ENCODE data around the gene PLA2G4E.

Gene PLA2G4E

DNA sequence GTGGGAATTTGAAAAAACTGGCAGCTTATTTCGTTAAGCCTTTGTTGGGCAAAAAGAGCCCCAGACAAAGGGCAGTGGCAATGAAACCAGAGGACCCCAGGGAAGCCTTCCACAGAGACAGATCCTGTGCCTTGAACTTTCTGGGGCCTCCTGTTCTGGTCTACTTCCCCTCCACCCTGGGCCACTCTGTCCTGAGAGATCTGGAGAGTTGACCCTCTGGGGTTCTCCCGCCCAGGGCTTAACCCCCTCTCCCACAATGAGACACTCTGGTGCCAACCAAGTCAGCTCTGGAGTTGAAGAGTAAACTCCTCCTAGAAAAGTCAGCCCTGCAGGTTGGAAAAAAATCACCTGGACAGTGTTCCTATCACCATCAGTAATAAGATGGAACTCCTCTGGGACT lies 69.3 kb downstream of the PLA2G4E start:
- no peak for DNase-seq (ENCODE audit: low spot score)
- TF ChIP-seq, protein P1, sequence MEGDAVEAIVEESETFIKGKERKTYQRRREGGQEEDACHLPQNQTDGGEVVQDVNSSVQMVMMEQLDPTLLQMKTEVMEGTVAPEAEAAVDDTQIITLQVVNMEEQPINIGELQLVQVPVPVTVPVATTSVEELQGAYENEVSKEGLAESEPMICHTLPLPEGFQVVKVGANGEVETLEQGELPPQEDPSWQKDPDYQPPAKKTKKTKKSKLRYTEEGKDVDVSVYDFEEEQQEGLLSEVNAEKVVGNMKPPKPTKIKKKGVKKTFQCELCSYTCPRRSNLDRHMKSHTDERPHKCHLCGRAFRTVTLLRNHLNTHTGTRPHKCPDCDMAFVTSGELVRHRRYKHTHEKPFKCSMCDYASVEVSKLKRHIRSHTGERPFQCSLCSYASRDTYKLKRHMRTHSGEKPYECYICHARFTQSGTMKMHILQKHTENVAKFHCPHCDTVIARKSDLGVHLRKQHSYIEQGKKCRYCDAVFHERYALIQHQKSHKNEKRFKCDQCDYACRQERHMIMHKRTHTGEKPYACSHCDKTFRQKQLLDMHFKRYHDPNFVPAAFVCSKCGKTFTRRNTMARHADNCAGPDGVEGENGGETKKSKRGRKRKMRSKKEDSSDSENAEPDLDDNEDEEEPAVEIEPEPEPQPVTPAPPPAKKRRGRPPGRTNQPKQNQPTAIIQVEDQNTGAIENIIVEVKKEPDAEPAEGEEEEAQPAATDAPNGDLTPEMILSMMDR (IDR thresholded peaks at IDR 0.05; ENCODE audit: borderline replicate concordance, control extremely low read depth, extremely low read depth, insufficient read depth, missing control alignments): no peak
- in situ Hi-C loops (cut with MboI; ENCODE audit: low sequenced_read_pairs, unreplicated experiment): no loop called here

DNA sequence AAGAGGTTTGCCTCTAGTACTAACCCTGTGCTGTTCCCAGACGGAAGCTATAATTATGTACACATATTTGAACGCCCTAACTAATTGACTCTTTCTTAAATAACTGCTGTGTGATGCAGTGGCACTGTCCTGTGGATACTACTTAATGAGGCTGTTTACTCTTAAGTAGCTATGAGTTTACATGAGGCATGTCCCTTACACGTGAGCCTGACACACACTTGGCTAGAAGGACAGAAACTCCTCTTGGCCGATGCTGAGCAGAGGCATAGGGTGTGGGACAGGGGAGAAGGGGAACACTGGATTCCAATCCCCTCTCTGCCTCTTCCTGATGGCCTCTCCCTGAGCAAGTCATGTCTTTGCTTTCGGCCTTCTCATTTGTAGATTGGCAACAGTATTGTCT lies 70.4 kb downstream of the PLA2G4E start:
- DNase-seq (ENCODE audit: low spot score): no peak
- in situ Hi-C loops (cut with MboI; ENCODE audit: low sequenced_read_pairs, unreplicated experiment): no loop called here
- TF ChIP-seq, protein P1 (IDR thresholded peaks at IDR 0.05; ENCODE audit: borderline replicate concordance, control extremely low read depth, extremely low read depth, insufficient read depth, missing control alignments): no peak

DNA sequence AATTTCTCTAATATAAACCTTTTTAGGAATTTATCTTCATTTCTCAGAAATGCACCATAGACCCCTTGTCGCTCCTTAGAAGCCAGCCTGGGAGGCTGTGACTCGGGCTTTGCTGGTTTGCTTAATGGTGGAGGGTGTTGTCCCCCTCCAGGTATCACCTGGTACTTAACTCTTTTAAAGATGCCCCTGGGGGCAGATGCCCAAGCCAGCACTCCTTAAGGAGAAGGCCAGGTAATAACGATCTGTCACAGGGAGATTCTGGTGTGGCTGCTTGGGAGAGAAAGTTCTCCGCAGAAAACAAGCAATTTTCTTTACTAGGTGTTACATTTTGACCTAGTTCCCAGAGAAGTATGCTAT lies 70.7 kb downstream of the PLA2G4E start:
- no peak for DNase-seq (ENCODE audit: low spot score)
- TF ChIP-seq, protein P1 (IDR thresholded peaks at IDR 0.05; ENCODE audit: borderline replicate concordance, control extremely low read depth, extremely low read depth, insufficient read depth, missing control alignments): no peak
- in situ Hi-C loops (cut with MboI; ENCODE audit: low sequenced_read_pairs, unreplicated experiment): no loop called here

DNA sequence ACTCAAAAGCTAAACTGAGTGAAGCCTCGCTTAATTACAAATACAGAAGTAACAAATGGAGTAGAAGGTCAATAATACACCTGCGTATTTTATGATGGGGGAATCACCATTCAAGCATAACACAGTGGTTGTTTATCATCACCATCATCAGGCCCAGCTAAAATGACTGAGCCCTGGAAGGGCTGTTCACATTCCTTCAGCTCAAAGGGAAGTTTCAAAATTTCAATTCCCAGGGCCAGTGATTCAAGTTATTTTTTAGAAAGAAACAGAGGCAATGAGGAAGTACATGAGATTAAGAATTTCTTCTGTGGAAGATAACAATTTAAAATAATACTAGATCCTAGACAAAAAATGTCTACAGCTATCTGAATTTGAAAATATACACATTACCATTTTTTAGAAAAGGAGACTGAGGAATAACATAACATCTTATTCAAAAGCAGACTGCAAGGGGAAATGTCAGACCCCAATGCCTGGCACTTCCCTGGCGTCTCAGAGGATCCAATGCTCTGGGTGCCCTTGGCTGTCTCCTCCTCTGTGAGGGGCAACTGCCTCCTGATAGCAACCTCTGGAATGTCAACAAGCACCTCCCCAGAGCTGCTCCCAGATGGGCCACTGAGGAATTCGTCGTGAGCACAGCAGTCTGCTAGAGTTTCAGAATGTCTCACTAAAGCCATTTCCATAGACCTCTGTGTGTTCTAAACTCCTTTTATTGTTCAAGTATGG lies 71.3 kb downstream of the PLA2G4E start:
- no peak for DNase-seq (ENCODE audit: low spot score)
- in situ Hi-C loops (cut with MboI; ENCODE audit: low sequenced_read_pairs, unreplicated experiment): no loop called here
- TF ChIP-seq, protein P1 (IDR thresholded peaks at IDR 0.05; ENCODE audit: borderline replicate concordance, control extremely low read depth, extremely low read depth, insufficient read depth, missing control alignments): no peak

DNA sequence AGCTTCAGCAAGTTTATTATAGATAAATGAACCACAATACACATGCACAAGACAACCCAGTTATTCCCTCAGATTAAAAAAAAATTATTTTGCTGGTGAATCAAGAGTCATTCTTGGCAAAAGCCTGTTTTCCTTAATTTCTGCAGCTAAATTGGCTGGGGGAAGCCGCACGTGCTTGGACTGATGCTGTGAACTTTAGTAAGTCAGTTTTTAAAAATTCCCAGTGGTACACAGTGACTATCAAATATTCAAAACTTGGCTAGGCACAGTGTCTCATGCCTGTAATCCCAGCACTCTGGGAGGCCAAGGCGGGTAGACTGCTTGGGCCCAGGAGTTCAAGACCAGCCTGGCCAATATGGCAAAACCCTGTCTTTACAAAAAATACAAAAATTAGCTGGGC lies 72.4 kb downstream of the PLA2G4E start:
- TF ChIP-seq, protein P1 (IDR thresholded peaks at IDR 0.05; ENCODE audit: borderline replicate concordance, control extremely low read depth, extremely low read depth, insufficient read depth, missing control alignments): no peak
- in situ Hi-C loops (cut with MboI; ENCODE audit: low sequenced_read_pairs, unreplicated experiment): no loop called here
- DNase-seq (ENCODE audit: low spot score): no peak

DNA sequence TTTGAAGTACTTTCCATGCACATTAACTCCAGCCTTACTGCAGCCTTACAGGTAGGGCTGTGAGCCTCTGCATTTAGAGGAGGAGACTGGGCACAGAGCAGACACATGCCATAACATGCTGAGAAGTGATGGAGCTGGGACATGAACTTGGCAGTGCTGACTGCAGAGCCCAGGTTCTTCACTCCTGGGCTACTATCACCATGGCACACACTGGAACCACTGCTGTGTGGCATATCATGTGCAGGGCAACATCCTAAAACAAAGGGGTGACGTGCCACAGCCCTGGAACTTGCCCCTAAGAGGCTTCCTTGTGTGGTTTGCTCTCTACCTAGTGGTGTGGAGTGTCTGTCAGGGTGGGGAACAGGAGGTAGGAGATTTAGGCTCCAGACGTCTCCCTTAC lies 73.9 kb downstream of the PLA2G4E start:
- DNase-seq (ENCODE audit: low spot score): no peak
- TF ChIP-seq, protein P1 (IDR thresholded peaks at IDR 0.05; ENCODE audit: borderline replicate concordance, control extremely low read depth, extremely low read depth, insufficient read depth, missing control alignments): no peak
- in situ Hi-C loops (cut with MboI; ENCODE audit: low sequenced_read_pairs, unreplicated experiment): no loop called here

All from GM13976 (cell line).